ENCODE measurements around the gene VAV1. TPM values are rescaled to one million over a fixed set of nuclear protein-coding genes. Genes with fewer than 3 reads are reported as not detected.
A peak's percentile ranks its signal among the peaks of the same experiment; 100 is the strongest.

VAV1 gene
- total and polyA plus RNA-seq, 4 experiments from 2014 or later = 16.0 to 87.6 (median 53.2) TPM

GRCh38 chr19:6733338-6734095 is 39.0 kb upstream of the VAV1 start:
- Histone ChIP-seq H3K4me1 (ENCODE audit: insufficient read depth, low read length) (peaks cover 24% of the 10 kb centered on the region), H3K27me3 (ENCODE audit: insufficient read depth, low read length) (no peaks in the 10 kb centered on the region), H3K4me3 (ENCODE audit: low read length in 2 of 2) (no peak overlapping the region), H3K36me3 (ENCODE audit: insufficient read depth, low read length) (peaks cover 15% of the 10 kb centered on the region), H3K27ac (ENCODE audit: low read depth, low read length) (no peak overlapping the region), H3K9me3 (ENCODE audit: control insufficient read depth in 1 of 2, low read length in 2 of 2) (no peaks in the 10 kb centered on the region)
- H3K27ac Mint-ChIP-seq = no peak overlapping the region
- DNase-seq = no peak
- CTCF ChIA-PET (ENCODE audit: partially characterized antibody) = interaction anchor here (1.2 to 6.8 kb wide), 3 partner anchors 103 to 212 kb away, joined by 4 to 184 read pairs (median 8); no protein-coding TSS in a partner anchor
- peak overlapping the region in 1 of 8 donors; percentile 17 for H3K4me3 Mint-ChIP-seq
- H3K4me1 Mint-ChIP-seq = peaks cover 12 to 25% (median 20%) of the 10 kb centered on the region in 4 donors
- peaks cover 20 to 31% of the 10 kb centered on the region in 2 donors for H3K36me3 Mint-ChIP-seq
- intact Hi-C loops (cut with micrococcal nuclease) = no loop called here
- POLR2A ChIA-PET (ENCODE audit: partially characterized antibody) = no interaction called here
- no peaks in the 10 kb centered on the region for H3K27me3 Mint-ChIP-seq
- no peaks in the 10 kb centered on the region for H3K9me3 Mint-ChIP-seq

GRCh38 chr19:6734096-6734696 is 38.3 kb upstream of the VAV1 start:
- POLR2A ChIA-PET (ENCODE audit: partially characterized antibody) = no interaction called here
- CTCF ChIA-PET (ENCODE audit: partially characterized antibody) = interaction anchor here (2.1 to 6.8 kb wide), 2 partner anchors 103 to 130 kb away, joined by 8 to 184 read pairs; no protein-coding TSS in a partner anchor
- Histone ChIP-seq H3K27ac (ENCODE audit: low read depth, low read length) (no peak overlapping the region), H3K27me3 (ENCODE audit: insufficient read depth, low read length) (no peaks in the 10 kb centered on the region), H3K4me3 (ENCODE audit: low read length in 2 of 2) (no peak overlapping the region), H3K9me3 (ENCODE audit: control insufficient read depth in 1 of 2, low read length in 2 of 2) (no peaks in the 10 kb centered on the region), H3K4me1 (ENCODE audit: insufficient read depth, low read length) (peaks cover 31% of the 10 kb centered on the region), H3K36me3 (ENCODE audit: insufficient read depth, low read length) (peaks cover 15% of the 10 kb centered on the region)
- H3K36me3 Mint-ChIP-seq = peaks cover 20 to 31% of the 10 kb centered on the region in 2 donors
- intact Hi-C loops (cut with micrococcal nuclease) = no loop called here
- H3K27me3 Mint-ChIP-seq = no peaks in the 10 kb centered on the region
- H3K27ac Mint-ChIP-seq = no peak overlapping the region
- peaks cover 13 to 32% (median 26%) of the 10 kb centered on the region in 4 donors for H3K4me1 Mint-ChIP-seq
- H3K4me3 Mint-ChIP-seq = peak overlapping the region in 1 of 8 donors; percentile 17
- no peak for DNase-seq
- H3K9me3 Mint-ChIP-seq = no peaks in the 10 kb centered on the region

- no peaks in the 10 kb centered on the region for H3K27me3 ChIP-seq (ENCODE audit: insufficient read depth, low read length)
Measured at GRCh38 chr19:6735181-6735911, 37.2 kb upstream of the VAV1 start.

DNA sequence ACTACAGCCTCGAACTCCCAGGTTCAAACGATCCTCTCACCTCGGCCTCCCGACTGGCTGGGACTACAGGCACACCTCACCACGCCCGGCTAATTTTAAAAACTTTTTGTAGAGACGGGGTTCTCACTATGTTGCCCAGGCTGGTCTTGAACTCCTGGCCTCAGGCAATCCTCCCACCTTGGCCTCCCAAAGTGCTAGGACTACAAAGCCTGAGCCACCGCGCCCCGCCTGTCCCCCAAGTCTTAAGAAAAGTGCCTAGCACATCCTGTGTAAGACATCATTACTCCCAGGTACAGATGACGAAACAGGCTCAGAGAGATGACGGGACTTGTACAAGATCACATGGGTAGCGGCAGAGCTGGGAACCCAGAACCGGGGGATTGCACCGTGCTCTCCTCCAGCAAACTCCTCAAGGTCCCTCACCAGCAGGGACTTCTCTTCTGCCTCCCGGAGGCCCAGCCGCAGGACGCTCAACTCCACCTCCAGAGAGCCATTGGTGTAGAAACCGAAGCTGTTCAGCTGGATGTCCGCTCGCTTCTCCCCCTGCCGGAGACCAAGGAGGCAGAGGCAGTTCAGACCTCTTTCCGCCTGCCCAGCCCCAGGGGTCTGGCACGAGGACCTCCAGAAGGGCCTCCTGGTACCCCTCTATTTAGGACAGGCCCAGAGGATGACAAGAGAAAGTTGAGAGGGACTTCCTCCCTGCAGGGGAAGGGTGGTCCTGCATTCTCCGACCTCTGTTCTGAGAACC is 36.2 kb upstream of the VAV1 start:
- Histone ChIP-seq H3K36me3 (ENCODE audit: insufficient read depth, low read length) (peaks cover 15% of the 10 kb centered on the region), H3K27me3 (ENCODE audit: insufficient read depth, low read length) (no peaks in the 10 kb centered on the region), H3K27ac (ENCODE audit: low read depth, low read length) (peak overlapping the region; percentile 94), H3K9me3 (ENCODE audit: control insufficient read depth in 1 of 2, low read length in 2 of 2) (no peaks in the 10 kb centered on the region), H3K4me3 (ENCODE audit: low read length in 2 of 2) (peak overlapping the region; percentile 58 to 80), H3K4me1 (ENCODE audit: insufficient read depth, low read length) (peaks cover 49% of the 10 kb centered on the region)
- no peaks in the 10 kb centered on the region for H3K9me3 Mint-ChIP-seq
- POLR2A ChIA-PET (ENCODE audit: partially characterized antibody) = interaction anchor here (0.5 to 6.4 kb wide), 13 partner anchors 25 to 311 kb away, joined by 3 to 130 read pairs (median 6); partner anchors contain the start of genes DENND1C, KHSRP, TNFSF14 and VAV1
- CTCF ChIA-PET (ENCODE audit: partially characterized antibody) = interaction anchor here (0.5 to 6.8 kb wide), 16 partner anchors 21 to 518 kb away, joined by 3 to 184 read pairs (median 4); partner anchors contain the start of gene VAV1
- peak overlapping the region; percentile 95 to 99 (median 97) for H3K4me3 Mint-ChIP-seq
- peaks cover 15 to 31% of the 10 kb centered on the region in 2 donors for H3K36me3 Mint-ChIP-seq
- intact Hi-C loops (cut with micrococcal nuclease) = loop anchor here (1.0 to 5.0 kb wide), 4 partner anchors 61 to 219 kb away; partner anchors contain the start of gene TNFSF9
- H3K4me1 Mint-ChIP-seq = peaks cover 17 to 48% (median 33%) of the 10 kb centered on the region in 4 donors
- H3K27ac Mint-ChIP-seq = peak overlapping the region; percentile 93 to 99 (median 98)
- H3K27me3 Mint-ChIP-seq = no peaks in the 10 kb centered on the region
- peak; percentile 69 to 89 (median 70) for DNase-seq

More at GRCh38 chr19:6735181-6735911, 37.2 kb upstream of the VAV1 start:
- intact Hi-C loops (cut with micrococcal nuclease) = loop anchor here (5.0 kb wide), 1 partner anchor 203 kb away; the partner anchor contains the start of gene TNFSF9
- CTCF ChIA-PET (ENCODE audit: partially characterized antibody) = interaction anchor here (1.4 to 6.8 kb wide), 7 partner anchors 20 to 129 kb away, joined by 3 to 184 read pairs (median 7); partner anchors contain the start of gene VAV1
- H3K4me3 ChIP-seq (ENCODE audit: low read length in 2 of 2) = peak overlapping the region in 1 of 2 donors; percentile 6
- H3K27me3 Mint-ChIP-seq = no peaks in the 10 kb centered on the region
- peaks cover 39% of the 10 kb centered on the region for H3K4me1 ChIP-seq (ENCODE audit: insufficient read depth, low read length)
- no peaks in the 10 kb centered on the region for H3K9me3 Mint-ChIP-seq
- H3K4me1 Mint-ChIP-seq = peaks cover 13 to 42% (median 28%) of the 10 kb centered on the region in 4 donors
- peak overlapping the region in 4 of 8 donors; percentile 27 to 97 (median 62) for H3K4me3 Mint-ChIP-seq
- H3K9me3 ChIP-seq (ENCODE audit: control insufficient read depth in 1 of 2, low read length in 2 of 2) = no peaks in the 10 kb centered on the region
- DNase-seq = no peak
- H3K36me3 Mint-ChIP-seq = peaks cover 15 to 31% of the 10 kb centered on the region in 2 donors
- H3K36me3 ChIP-seq (ENCODE audit: insufficient read depth, low read length) = peaks cover 15% of the 10 kb centered on the region
- H3K27ac Mint-ChIP-seq = peak overlapping the region in 5 of 7 donors; percentile 97 to 99 (median 98)
- peak overlapping the region; percentile 94 for H3K27ac ChIP-seq (ENCODE audit: low read depth, low read length)
- POLR2A ChIA-PET (ENCODE audit: partially characterized antibody) = interaction anchor here (0.6 to 4.0 kb wide), 3 partner anchors 61 to 186 kb away, joined by 3 to 22 read pairs (median 6); partner anchors contain the start of gene TNFSF14

GRCh38 chr19:6736917-6737283 is 35.6 kb upstream of the VAV1 start:
- peaks cover 17 to 52% (median 35%) of the 10 kb centered on the region in 4 donors for H3K4me1 Mint-ChIP-seq
- Histone ChIP-seq H3K9me3 (ENCODE audit: control insufficient read depth in 1 of 2, low read length in 2 of 2) (no peaks in the 10 kb centered on the region), H3K4me3 (ENCODE audit: low read length in 2 of 2) (peak overlapping the region; percentile 58 to 80), H3K36me3 (ENCODE audit: insufficient read depth, low read length) (peaks cover 14% of the 10 kb centered on the region), H3K27ac (ENCODE audit: low read depth, low read length) (peak overlapping the region; percentile 94), H3K4me1 (ENCODE audit: insufficient read depth, low read length) (peaks cover 50% of the 10 kb centered on the region), H3K27me3 (ENCODE audit: insufficient read depth, low read length) (no peaks in the 10 kb centered on the region)
- no peaks in the 10 kb centered on the region for H3K27me3 Mint-ChIP-seq
- peak overlapping the region; percentile 93 to 99 (median 98) for H3K27ac Mint-ChIP-seq
- ChIA-PET POLR2A (ENCODE audit: partially characterized antibody) (interaction anchor here (0.6 to 6.4 kb wide), 18 partner anchors 24 to 364 kb away, joined by 3 to 130 read pairs (median 8); partner anchors contain the start of genes ALKBH7, DENND1C, KHSRP and SH2D3A), CTCF (ENCODE audit: partially characterized antibody) (interaction anchor here (0.5 to 6.8 kb wide), 20 partner anchors 33 to 518 kb away, joined by 3 to 184 read pairs (median 4); partner anchors contain the start of gene VAV1)
- H3K9me3 Mint-ChIP-seq = no peaks in the 10 kb centered on the region
- intact Hi-C loops (cut with micrococcal nuclease) = loop anchor here (1.0 to 5.0 kb wide), 7 partner anchors 16 to 220 kb away; partner anchors contain the start of genes TNFSF9 and VAV1
- peaks cover 15 to 31% of the 10 kb centered on the region in 2 donors for H3K36me3 Mint-ChIP-seq
- peak overlapping the region; percentile 95 to 99 (median 97) for H3K4me3 Mint-ChIP-seq
- DNase-seq = peak in 1 of 5 donors; percentile 22
